Measurements from ENCODE around the gene KIAA1671. TPM values are rescaled to one million over a fixed set of nuclear protein-coding genes. Genes with fewer than 3 reads are reported as not detected.

KIAA1671 gene
- total and polyA plus RNA-seq, 2 of the 4 experiments (the other 2 are of a cell fraction): 0.02 TPM; not detected in 1

DNA sequence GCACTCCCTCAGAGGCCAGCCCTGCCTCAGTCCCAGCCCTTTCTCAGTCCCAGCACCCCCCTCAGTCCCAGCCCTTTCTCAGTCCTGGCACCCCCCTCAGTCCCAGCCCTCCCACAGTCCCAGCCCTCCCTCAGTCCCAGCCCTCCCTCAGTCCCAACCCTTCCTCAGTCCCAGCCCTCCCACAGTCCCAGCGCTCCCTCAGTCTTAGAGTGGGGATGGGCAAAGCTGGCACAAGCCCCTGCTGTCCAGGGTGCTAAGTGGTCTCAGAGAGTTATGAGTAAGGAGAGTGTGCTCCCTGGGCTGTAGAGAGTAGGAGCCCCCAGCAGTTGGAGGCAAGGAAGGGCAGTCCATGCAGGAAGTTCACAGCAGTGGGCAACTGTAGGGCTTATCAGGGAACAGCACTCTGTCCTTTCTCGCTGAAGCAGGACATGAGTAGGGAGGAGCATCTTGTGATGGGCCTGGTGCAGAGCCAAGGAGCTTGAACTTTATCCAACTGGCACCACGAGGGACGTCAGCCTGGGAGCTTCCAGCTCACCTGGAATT is 195.7 kb downstream of the KIAA1671 start:
- in situ Hi-C loops (cut with MboI; ENCODE audit: low sequenced_read_pairs) (no loop called here), intact Hi-C loops (cut with micrococcal nuclease) (no loop called here), dilution Hi-C loops (cut with HindIII; ENCODE audit: low sequenced_read_pairs, unreplicated experiment) (no loop called here)
- ATAC-seq (ENCODE audit: low read depth) (no peak), DNase-seq (no peak)
- no peak overlapping the region for H4K91ac ChIP-seq (ENCODE audit: insufficient read depth, low read depth, low read length)
- H2AK9ac ChIP-seq (replicated peaks; ENCODE audit: low read depth, low read length, poor library complexity): no peak overlapping the region
- no peaks in the 10 kb centered on the region for H3K9me1 ChIP-seq (ENCODE audit: insufficient read depth, low read length)
- no peak overlapping the region for H3K23ac ChIP-seq (ENCODE audit: low read depth, low read length)
- no peak overlapping the region for H3K4ac ChIP-seq (ENCODE audit: low read depth, low read length)
- no peak overlapping the region for H4K8ac ChIP-seq (ENCODE audit: low read depth in 2 of 2, low read length in 2 of 2)
- no peak overlapping the region for H3K4me2 ChIP-seq (ENCODE audit: low read depth, low read length)
- H3K79me1 ChIP-seq (ENCODE audit: low read depth in 1 of 2, low read length in 2 of 2): no peaks in the 10 kb centered on the region
- no peak overlapping the region for H3K14ac ChIP-seq (replicated peaks; ENCODE audit: low read depth, low read length)
- no peak for TF ChIP-seq SMC3 (IDR thresholded peaks at IDR 0.05; ENCODE audit: low read depth, low read length)
- no peak for TF ChIP-seq POLR2A (IDR thresholded peaks at IDR 0.05; ENCODE audit: low read depth, low read length)
- TF ChIP-seq MXI1 (IDR thresholded peaks at IDR 0.05; ENCODE audit: borderline replicate concordance, low read depth, low read length): no peak
- TF ChIP-seq RFX5 (IDR thresholded peaks at IDR 0.05; ENCODE audit: low read depth, low read length): no peak
- no peak for TF ChIP-seq NFE2L2 (IDR thresholded peaks at IDR 0.05; ENCODE audit: low read depth, low read length)
- TF ChIP-seq, protein P1, sequence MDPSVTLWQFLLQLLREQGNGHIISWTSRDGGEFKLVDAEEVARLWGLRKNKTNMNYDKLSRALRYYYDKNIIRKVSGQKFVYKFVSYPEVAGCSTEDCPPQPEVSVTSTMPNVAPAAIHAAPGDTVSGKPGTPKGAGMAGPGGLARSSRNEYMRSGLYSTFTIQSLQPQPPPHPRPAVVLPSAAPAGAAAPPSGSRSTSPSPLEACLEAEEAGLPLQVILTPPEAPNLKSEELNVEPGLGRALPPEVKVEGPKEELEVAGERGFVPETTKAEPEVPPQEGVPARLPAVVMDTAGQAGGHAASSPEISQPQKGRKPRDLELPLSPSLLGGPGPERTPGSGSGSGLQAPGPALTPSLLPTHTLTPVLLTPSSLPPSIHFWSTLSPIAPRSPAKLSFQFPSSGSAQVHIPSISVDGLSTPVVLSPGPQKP (IDR thresholded peaks at IDR 0.05; ENCODE audit: borderline replicate concordance, low read depth, low read length): no peak
- no peak for TF ChIP-seq MAZ (IDR thresholded peaks at IDR 0.05; ENCODE audit: borderline replicate concordance, low read depth, low read length)
- no peak for TF ChIP-seq RCOR1 (IDR thresholded peaks at IDR 0.05; ENCODE audit: insufficient replicate concordance, low read length)
- no peak for TF ChIP-seq BHLHE40 (IDR thresholded peaks at IDR 0.05; ENCODE audit: low read depth, low read length)
- no peak for TF ChIP-seq MAFK (IDR thresholded peaks at IDR 0.05; ENCODE audit: low read depth, low read length)
- TF ChIP-seq CEBPB (IDR thresholded peaks at IDR 0.05; ENCODE audit: low read depth, low read length): no peak
- no peak for TF ChIP-seq USF2 (IDR thresholded peaks at IDR 0.05; ENCODE audit: low read depth, low read length)
- no peak for TF ChIP-seq CHD1 (IDR thresholded peaks at IDR 0.05; ENCODE audit: low read depth, low read length)
- no peak for TF ChIP-seq RAD21 (IDR thresholded peaks at IDR 0.05; ENCODE audit: low read length)
- TF ChIP-seq FOS (IDR thresholded peaks at IDR 0.05; ENCODE audit: low read depth, low read length): no peak
- TF ChIP-seq CTCF (conservative IDR thresholded peaks at IDR 0.05; ENCODE audit: low read depth, low read length): no peak
- H2BK5ac ChIP-seq (ENCODE audit: low read depth, low read length, poor library complexity, severe bottlenecking): no peak overlapping the region
- H2AFZ ChIP-seq (replicated peaks; ENCODE audit: low read length, poor library complexity): no peak overlapping the region
- H3K27ac ChIP-seq (ENCODE audit: insufficient read depth, low read length): no peak overlapping the region
- H3K36me3 ChIP-seq (ENCODE audit: control insufficient read depth, insufficient read depth, low read length): no peaks in the 10 kb centered on the region
- no peaks in the 10 kb centered on the region for H3K9me3 ChIP-seq (ENCODE audit: control insufficient read depth, insufficient read depth, low read length)
- H3K56ac ChIP-seq (ENCODE audit: extremely low read depth, insufficient read depth, low read length): no peak overlapping the region
- no peak overlapping the region for H3K4me3 ChIP-seq (ENCODE audit: insufficient read depth, low read depth, low read length)
- no peak overlapping the region for H3K18ac ChIP-seq (ENCODE audit: low read depth, low read length)
- H4K20me1 ChIP-seq (ENCODE audit: insufficient read depth, low read length): no peaks in the 10 kb centered on the region
- no peak overlapping the region for H4K5ac ChIP-seq (ENCODE audit: low read depth, low read length)
- ChIA-PET CTCF (no interaction called here), POLR2A (ENCODE audit: unreplicated experiment) (no interaction called here)
- H2BK20ac ChIP-seq (ENCODE audit: low read depth, low read length): no peak overlapping the region
- H3K4me1 ChIP-seq (ENCODE audit: control insufficient read depth, insufficient read depth, low read length): no peaks in the 10 kb centered on the region
- no TSS peak for BruUV-seq (replicated peaks)
- H2BK120ac ChIP-seq (ENCODE audit: low read depth, low read length): no peak overlapping the region
- H3K27me3 ChIP-seq (ENCODE audit: control insufficient read depth, insufficient read depth, low read length): no peaks in the 10 kb centered on the region
- H3K9ac ChIP-seq (ENCODE audit: low read depth, low read length): no peak overlapping the region
- H2BK15ac ChIP-seq (ENCODE audit: low read depth, low read length): no peak overlapping the region
- no peak overlapping the region for H2AK5ac ChIP-seq (ENCODE audit: low read depth, low read length)
- 7% methylated on average over 3 of the region's 4 CpGs; no CpG with 5 or more reads in 1 of the 2 experiments for WGBS, 2 experiments (ENCODE audit: extremely low coverage in 2 of 2, insufficient read length in 1 of 2)
